ENCODE results near the gene EPHA2.

The EPHA2 gene

GRCh38 chr1:16092097-16092922 lies 63.6 kb downstream of the EPHA2 start:
- DNase-seq (ENCODE audit: low spot score): no peak

- peak; percentile 26 for DNase-seq (ENCODE audit: low spot score)
These were observed 64.6 kb downstream of the EPHA2 start for GRCh38 chr1:16091296-16091695.

- DNase-seq (ENCODE audit: low spot score): no peak
These were observed 65.6 kb downstream of the EPHA2 start for GRCh38 chr1:16090076-16090826.

- DNase-seq (ENCODE audit: low spot score): no peak
These were observed 66.9 kb downstream of the EPHA2 start for GRCh38 chr1:16088996-16089395.

GRCh38 chr1:16088351-16088911 lies 67.4 kb downstream of the EPHA2 start:
- no peak for DNase-seq (ENCODE audit: low spot score)

- DNase-seq (ENCODE audit: low spot score): no peak
These were observed 68.1 kb downstream of the EPHA2 start for GRCh38 chr1:16087733-16088132.

- DNase-seq (ENCODE audit: low spot score): no peak
These were observed 70.3 kb downstream of the EPHA2 start for GRCh38 chr1:16085522-16085921.

GRCh38 chr1:16083486-16083885 lies 72.4 kb downstream of the EPHA2 start:
- DNase-seq (ENCODE audit: low spot score): no peak

- DNase-seq (ENCODE audit: low spot score): peak; percentile 62
These were observed 73.4 kb downstream of the EPHA2 start for GRCh38 chr1:16082283-16083038.

- no peak for DNase-seq (ENCODE audit: low spot score)
These were observed 74.2 kb downstream of the EPHA2 start for GRCh38 chr1:16081636-16082035.

GRCh38 chr1:16080422-16081150 lies 75.3 kb downstream of the EPHA2 start:
- DNase-seq (ENCODE audit: low spot score): no peak

GRCh38 chr1:16078925-16079656 lies 76.8 kb downstream of the EPHA2 start:
- DNase-seq (ENCODE audit: low spot score): peak; percentile 73

GRCh38 chr1:16077406-16078245 lies 78.2 kb downstream of the EPHA2 start:
- no peak for DNase-seq (ENCODE audit: low spot score)

- DNase-seq (ENCODE audit: low spot score): no peak
These were observed 79.0 kb downstream of the EPHA2 start for GRCh38 chr1:16076865-16077238.

- DNase-seq (ENCODE audit: low spot score): no peak
These were observed 79.6 kb downstream of the EPHA2 start for GRCh38 chr1:16076031-16076864.

GRCh38 chr1:16075337-16076030 lies 80.4 kb downstream of the EPHA2 start:
- no peak for DNase-seq (ENCODE audit: low spot score)
